NCI-H2227 (cell line): ENCODE results near the gene KCNF1.

Source experiments
- DNase-seq: peaks from one replicate; lab custom pipeline; 2025; ENCODE audit not compliant: unreplicated experiment; lab: John Stamatoyannopoulos, UW

Gene KCNF1

GRCh38 chr2:10918661-10919409, 7.1 kb downstream of the KCNF1 start:
- no peak for DNase-seq

- DNase-seq, result no peak
Measured at GRCh38 chr2:10919410-10919770, 7.7 kb downstream of the KCNF1 start.

DNA sequence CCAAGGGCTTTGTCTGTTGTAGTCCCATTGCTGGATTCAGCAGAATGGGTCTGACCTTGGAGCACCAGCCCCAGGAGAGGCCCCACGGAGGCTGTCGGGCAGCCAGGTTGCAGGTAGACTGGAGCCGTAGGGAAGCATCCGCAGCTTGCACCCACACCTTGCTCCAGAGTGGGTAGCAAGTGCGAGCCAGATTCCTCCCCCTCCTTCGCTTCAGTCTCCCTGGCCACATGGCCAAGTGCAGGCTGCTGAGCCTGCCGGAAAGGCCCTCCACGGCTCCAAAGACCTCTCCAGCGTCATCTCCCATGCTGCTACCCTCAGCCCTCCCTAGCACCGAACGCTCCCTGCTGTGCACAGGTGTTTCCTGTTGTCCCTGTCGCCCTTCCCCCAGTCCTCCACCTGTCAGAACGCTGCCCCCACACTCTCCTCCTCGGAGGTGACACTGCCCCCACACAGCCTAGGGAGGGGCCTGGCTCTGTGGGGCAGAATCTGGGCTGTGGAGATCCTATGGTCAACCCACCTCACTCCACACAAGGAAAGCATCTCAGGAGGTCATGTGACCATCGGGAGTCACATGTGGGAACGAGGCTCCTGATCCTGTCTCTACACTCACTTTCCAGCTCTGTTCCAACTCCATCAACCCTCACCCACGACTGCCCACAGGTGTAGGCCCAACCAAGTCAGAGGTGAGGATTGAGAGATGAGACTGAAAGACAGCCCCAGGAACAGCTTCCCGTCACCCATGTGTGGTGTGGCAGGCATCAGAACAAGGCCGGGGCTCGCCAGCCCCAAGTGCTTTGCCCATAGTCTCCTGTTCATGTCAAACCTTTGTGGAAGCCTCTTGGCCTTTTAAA, 8.3 kb downstream of the KCNF1 start:
- DNase-seq, result no peak

DNA sequence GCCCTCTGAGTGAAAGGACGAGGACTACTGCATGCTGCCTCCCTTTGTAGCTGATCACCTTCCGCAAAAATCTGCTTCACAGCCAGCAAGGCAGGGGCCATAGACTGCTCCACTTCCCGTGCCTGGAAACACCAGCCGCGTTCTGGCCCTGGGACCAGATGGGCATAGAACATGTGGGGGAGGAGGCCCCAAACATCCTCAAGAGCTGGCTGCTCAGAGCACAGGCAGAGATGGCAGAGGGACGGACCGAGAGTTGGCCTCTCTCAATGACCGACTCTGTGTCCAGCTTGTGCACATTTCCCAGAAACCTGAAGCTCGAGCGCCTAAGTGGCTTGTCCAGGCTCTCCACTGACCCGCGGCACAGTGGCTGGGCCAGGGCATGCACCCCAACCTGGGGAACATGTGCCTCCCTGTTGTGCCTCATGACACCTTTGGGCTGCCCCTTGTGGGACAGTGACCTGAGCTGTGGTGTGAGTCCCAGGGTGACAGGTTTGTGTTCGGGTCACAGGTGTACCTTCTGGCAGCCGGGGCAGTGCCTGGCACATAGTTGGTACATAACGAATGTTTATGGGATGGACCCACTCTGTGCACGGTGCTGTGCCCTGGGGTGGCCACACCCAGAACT, 9.1 kb downstream of the KCNF1 start:
- no peak for DNase-seq

- no peak for DNase-seq
Measured at GRCh38 chr2:10921525-10921924, 9.8 kb downstream of the KCNF1 start.

DNA sequence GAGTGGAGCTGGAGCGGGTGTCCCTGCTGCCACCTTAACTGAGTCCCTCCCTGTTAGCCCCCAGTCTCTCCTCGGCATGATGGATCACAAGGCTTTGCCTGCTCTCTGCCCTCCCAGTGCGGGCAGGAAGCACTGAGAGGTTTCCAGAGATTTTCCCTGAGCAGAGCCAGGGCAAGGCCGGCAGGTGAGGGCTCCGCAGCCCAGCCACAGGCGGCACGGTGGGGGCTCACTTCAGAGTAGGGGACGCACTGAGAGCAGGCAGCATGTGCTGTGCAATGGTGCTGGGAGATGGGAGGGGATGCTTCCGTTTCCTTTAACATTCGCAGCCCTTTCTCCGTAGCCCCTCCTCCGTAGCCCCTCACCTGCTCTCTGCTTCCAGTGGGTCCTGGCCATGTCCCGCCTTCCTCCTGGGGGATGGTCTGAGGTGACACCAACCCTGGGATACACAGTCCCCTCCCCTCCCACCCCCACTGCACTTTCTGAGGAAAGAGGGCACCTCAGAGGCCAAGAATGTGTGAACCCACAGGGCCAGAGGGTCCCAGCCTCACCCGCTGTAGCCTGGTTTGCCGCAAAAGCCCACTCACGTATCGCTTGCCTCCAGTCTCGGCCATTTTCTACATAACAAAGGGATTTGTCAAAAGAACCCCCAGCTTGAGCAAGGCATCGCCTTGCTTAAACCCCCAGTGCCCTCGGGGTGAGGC, 10.7 kb downstream of the KCNF1 start:
- DNase-seq, result no peak

DNA sequence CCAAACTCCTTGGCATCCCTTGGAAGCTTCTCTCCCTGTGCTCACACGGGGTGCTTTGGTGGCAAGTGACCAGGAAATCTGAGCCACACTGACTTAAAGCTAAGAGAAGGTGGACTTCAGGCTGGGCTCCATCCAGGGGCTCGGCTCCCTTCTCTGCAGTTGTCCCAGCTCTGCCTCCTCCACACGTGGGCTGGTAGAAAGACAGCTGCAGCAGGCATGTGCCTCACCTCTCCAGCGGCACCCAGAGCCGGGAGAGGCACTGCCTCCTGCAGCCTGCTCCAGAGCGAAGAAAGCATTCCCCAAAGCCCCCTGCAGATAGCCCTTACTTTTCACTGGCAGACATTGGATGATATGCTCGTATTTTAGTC, 11.3 kb downstream of the KCNF1 start:
- DNase-seq, result no peak

- DNase-seq, result no peak
Measured at GRCh38 chr2:10923965-10924364, 12.2 kb downstream of the KCNF1 start.

DNA sequence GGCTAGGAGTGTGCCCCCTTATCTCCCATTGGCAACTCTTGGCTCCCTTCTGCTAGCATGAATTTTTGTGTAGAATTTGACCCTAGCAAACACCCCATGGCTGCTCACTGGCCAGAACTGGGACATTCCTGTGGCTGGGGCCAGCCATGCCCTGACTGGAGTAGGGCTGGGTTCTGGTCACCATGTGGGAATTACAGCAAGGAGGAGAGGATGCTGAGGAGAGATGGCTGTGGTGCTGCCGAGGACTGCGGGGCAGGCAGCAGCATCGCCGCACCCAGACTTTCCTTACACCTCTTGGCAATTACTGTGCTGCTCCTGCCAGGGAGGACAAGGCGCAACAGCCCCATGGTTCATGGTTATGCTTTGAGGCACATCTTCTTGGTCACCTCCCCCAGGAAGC, 12.7 kb downstream of the KCNF1 start:
- no peak for DNase-seq

DNA sequence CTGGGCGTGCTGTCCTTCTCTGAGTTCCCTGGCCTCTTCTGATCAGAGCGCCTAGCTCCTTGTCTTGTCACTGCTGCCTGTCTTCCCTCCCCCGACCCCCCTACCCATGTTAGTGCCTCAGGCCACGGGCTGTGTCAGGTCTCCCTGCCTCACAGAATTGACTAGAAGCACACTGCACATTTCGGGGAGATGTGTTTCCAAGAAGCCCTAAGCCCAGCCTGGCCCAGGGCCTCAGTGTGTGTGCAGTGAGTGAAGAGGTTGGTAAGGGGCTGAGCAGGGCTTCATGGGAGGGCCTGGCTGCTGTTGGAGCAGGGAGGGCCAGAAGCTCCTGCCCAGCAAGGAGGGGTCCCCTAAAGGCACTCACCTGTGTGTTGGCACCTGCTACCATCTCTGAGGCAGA, 13.1 kb downstream of the KCNF1 start:
- no peak for DNase-seq

GRCh38 chr2:10926191-10926820, 14.6 kb downstream of the KCNF1 start:
- no peak for DNase-seq

- no peak for DNase-seq
Measured at GRCh38 chr2:10930721-10931516, 19.2 kb downstream of the KCNF1 start.

DNA sequence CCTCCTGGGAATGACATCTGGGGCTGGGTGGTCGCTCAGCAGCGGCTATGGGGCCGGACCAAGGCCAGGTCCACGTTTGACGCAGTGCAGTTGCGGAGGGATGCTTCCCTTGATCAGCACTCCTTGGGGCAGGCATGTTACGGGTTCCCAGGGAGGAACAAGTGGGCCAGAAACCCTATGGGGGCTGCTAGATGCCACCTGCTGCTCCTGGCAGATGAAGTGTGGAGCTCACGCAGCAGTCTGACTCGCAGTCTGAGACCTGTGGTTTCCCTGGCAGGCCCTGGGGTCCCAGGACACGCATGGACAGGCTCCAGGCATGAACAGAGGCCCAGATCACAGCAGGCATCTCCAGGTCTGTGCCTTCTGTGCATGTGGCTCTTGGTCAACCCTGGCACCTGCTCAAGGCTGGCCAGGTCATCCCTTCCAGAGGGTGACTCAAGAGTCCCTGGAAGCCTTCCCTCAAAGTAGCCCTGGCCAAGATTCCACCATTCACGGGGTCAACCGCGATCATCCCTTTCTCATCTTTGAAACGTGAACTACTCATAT, 20.0 kb downstream of the KCNF1 start:
- no peak for DNase-seq

- no peak for DNase-seq
Measured at GRCh38 chr2:10932345-10933151, 20.8 kb downstream of the KCNF1 start.

GRCh38 chr2:10933700-10934225, 22.0 kb downstream of the KCNF1 start:
- no peak for DNase-seq

GRCh38 chr2:10934308-10934978, 22.7 kb downstream of the KCNF1 start:
- DNase-seq, result no peak

GRCh38 chr2:10934979-10935350, 23.2 kb downstream of the KCNF1 start:
- DNase-seq, result no peak

- no peak for DNase-seq
Measured at GRCh38 chr2:10935366-10935918, 23.7 kb downstream of the KCNF1 start.
